Testis (tissue), 3 donors: ENCODE results near the gene GALP. TPM values are rescaled to one million over a fixed set of nuclear protein-coding genes. Genes with fewer than 3 reads are reported as not detected.

Source experiments
- DNase-seq: peaks from one replicate; pipeline ENCODE4 v3.0.0-alpha.2; 2019
- H3K27ac ChIP-seq, 2 donors: fragments of 200-600 bp; sonication (generic); one replicate each; pipeline ENCODE4 v1.5.1; 2019
- H3K27me3 ChIP-seq: fragments of 200-600 bp; sonication (generic); one replicate; pipeline ENCODE4 v1.5.1; 2019
- H3K36me3 ChIP-seq: fragments of 200-600 bp; sonication (generic); one replicate; pipeline ENCODE4 v1.5.1; 2017; ENCODE audit warnings: low read depth; ENCODE audit errors: missing control alignments
- H3K4me1 ChIP-seq: fragments of 200-600 bp; sonication (generic); one replicate; pipeline ENCODE4 v1.5.1; 2019
- H3K4me3 ChIP-seq, 2 donors: fragments of 200-600 bp; sonication (generic); one replicate each; pipeline ENCODE4 v1.5.1; 2017 to 2019
- H3K9me3 ChIP-seq: fragments of 200-600 bp; sonication (generic); one replicate; pipeline ENCODE4 v1.5.1; 2017
- CTCF ChIP-seq, 3 experiments: fragments of 450-650 bp in 2 of 3; fragments of 200-600 bp in 1 of 3; sonication (generic) in 1 of 3; IDR thresholded peaks; one replicate each; pipeline ENCODE4 v1.5.1; 2016 to 2019; ENCODE audit warnings: antibody characterized with exemption in 3 of 3, mild to moderate bottlenecking in 2 of 3, moderate library complexity in 1 of 3
- POLR2A ChIP-seq: fragments of 450-650 bp; IDR thresholded peaks from one replicate; pipeline ENCODE4 v1.6.1; 2017; ENCODE audit warnings: antibody characterized with exemption, mild to moderate bottlenecking, moderate library complexity
- WGBS, 2 donors: methylation state at CpG; one replicate each; pipeline ENCODE4 v1.1.5; 2018; 5-methylcytosine and 5-hydroxymethylcytosine counted together
- intact Hi-C: fragments of 100-400 bp; cut with DNase I; formaldehyde crosslinking; loops from one replicate; pipeline ENCODE4 v1.15.1; 2023; ENCODE audit warnings: low total_unique reads
- polyA plus RNA-seq: library from polyadenylated mRNA; stranded (reverse); fragments of 350-450 nt; fragmentation: Illumina TruSeq; extraction: RNeasy Lipid Tissue Mini Kit (QIAGEN cat#74804); gene quantifications from one replicate; pipeline ENCODE4 v1.2.3, GENCODE V29; 2014; ENCODE audit warnings: low read depth, low replicate concordance; ENCODE audit not compliant: insufficient read depth
- total RNA-seq, 2 donors: library from RNA; depleted of rRNA; stranded (reverse); fragments of >200 nt; gene quantifications; one replicate each; pipeline ENCODE4 v1.2.3, GENCODE V29; 2016

GALP gene
- total and polyA plus RNA-seq, 3 donors from 2014 or later = not detected

GRCh38 chr19:56152644-56153043 is 23.2 kb upstream of the GALP start:
- no peaks in the 10 kb centered on the region for H3K36me3 ChIP-seq
- TF ChIP-seq POLR2A = no peak
- TF ChIP-seq CTCF (IDR thresholded peaks at IDR 0.05) = no peak
- 78 to 91% methylated on average over 2 of the region's 2 CpGs for WGBS, 2 donors
- H3K4me1 ChIP-seq = peaks cover 12% of the 10 kb centered on the region
- H3K4me3 ChIP-seq = no peak overlapping the region
- DNase-seq = no peak
- no peaks in the 10 kb centered on the region for H3K9me3 ChIP-seq
- intact Hi-C loops = no loop called here
- H3K27me3 ChIP-seq = no peaks in the 10 kb centered on the region
- H3K27ac ChIP-seq = no peak overlapping the region

GRCh38 chr19:56153507-56153906 is 22.3 kb upstream of the GALP start:
- no peaks in the 10 kb centered on the region for H3K27me3 ChIP-seq
- H3K9me3 ChIP-seq = no peaks in the 10 kb centered on the region
- intact Hi-C loops = no loop called here
- no peaks in the 10 kb centered on the region for H3K36me3 ChIP-seq
- H3K4me3 ChIP-seq = no peak overlapping the region
- TF ChIP-seq POLR2A (no peak), CTCF (IDR thresholded peaks at IDR 0.05) (no peak)
- no peak for DNase-seq
- peaks cover 4% of the 10 kb centered on the region for H3K4me1 ChIP-seq
- WGBS, 2 donors = 68 to 78% methylated on average over 6 of the region's 6 CpGs
- no peak overlapping the region for H3K27ac ChIP-seq

- intact Hi-C loops = no loop called here
- peak; percentile 53 for DNase-seq
Observed at GRCh38 chr19:56155124-56155687, 20.6 kb upstream of the GALP start.

GRCh38 chr19:56156768-56157167 is 19.0 kb upstream of the GALP start:
- intact Hi-C loops = no loop called here
- Histone ChIP-seq H3K27ac (no peak overlapping the region), H3K4me1 (peaks cover 3% of the 10 kb centered on the region), H3K27me3 (no peaks in the 10 kb centered on the region), H3K36me3 (no peaks in the 10 kb centered on the region), H3K9me3 (no peaks in the 10 kb centered on the region), H3K4me3 (no peak overlapping the region)
- TF ChIP-seq CTCF (IDR thresholded peaks at IDR 0.05) = no peak
- TF ChIP-seq POLR2A = no peak
- no peak for DNase-seq
- WGBS, 2 donors = 85 to 93% methylated on average over 5 to 11 of the region's 11 CpGs

More at GRCh38 chr19:56155124-56155687, 20.6 kb upstream of the GALP start:
- no peak overlapping the region for H3K4me3 ChIP-seq
- H3K9me3 ChIP-seq = no peaks in the 10 kb centered on the region
- H3K4me1 ChIP-seq = peaks cover 3% of the 10 kb centered on the region
- peak in 2 of 3 experiments; percentile 44 to 48 for TF ChIP-seq CTCF (IDR thresholded peaks at IDR 0.05)
- no peak for TF ChIP-seq POLR2A
- H3K27ac ChIP-seq = no peak overlapping the region
- WGBS, 2 donors = 43 to 71% methylated on average over 6 to 17 of the region's 17 CpGs
- no peaks in the 10 kb centered on the region for H3K27me3 ChIP-seq
- no peaks in the 10 kb centered on the region for H3K36me3 ChIP-seq

GRCh38 chr19:56158170-56158757 is 17.5 kb upstream of the GALP start:
- WGBS, 2 donors = 92 to 97% methylated on average over 6 to 16 of the region's 16 CpGs
- no peak for DNase-seq
- no peak overlapping the region for H3K4me3 ChIP-seq
- H3K9me3 ChIP-seq = no peaks in the 10 kb centered on the region
- intact Hi-C loops = no loop called here
- TF ChIP-seq CTCF (IDR thresholded peaks at IDR 0.05) (no peak), POLR2A (no peak)
- peaks cover 3% of the 10 kb centered on the region for H3K4me1 ChIP-seq
- H3K27ac ChIP-seq = no peak overlapping the region
- H3K27me3 ChIP-seq = no peaks in the 10 kb centered on the region
- no peaks in the 10 kb centered on the region for H3K36me3 ChIP-seq
